ENCODE data around the gene SPATA6L. TPM values are rescaled to one million over a fixed set of nuclear protein-coding genes. Genes with fewer than 3 reads are reported as not detected.

The SPATA6L gene
- total and polyA plus RNA-seq, 2 of the 13 experiments (the other 11 are each of a cell fraction or from before 2014, with no cell fraction given), result 1.1 to 1.9 TPM

GRCh38 chr9:4679268-4680172 lies 13.2 kb upstream of the SPATA6L start, which contains the start of gene CDC37L1 (continued):
- TF ChIP-seq, protein P1, sequence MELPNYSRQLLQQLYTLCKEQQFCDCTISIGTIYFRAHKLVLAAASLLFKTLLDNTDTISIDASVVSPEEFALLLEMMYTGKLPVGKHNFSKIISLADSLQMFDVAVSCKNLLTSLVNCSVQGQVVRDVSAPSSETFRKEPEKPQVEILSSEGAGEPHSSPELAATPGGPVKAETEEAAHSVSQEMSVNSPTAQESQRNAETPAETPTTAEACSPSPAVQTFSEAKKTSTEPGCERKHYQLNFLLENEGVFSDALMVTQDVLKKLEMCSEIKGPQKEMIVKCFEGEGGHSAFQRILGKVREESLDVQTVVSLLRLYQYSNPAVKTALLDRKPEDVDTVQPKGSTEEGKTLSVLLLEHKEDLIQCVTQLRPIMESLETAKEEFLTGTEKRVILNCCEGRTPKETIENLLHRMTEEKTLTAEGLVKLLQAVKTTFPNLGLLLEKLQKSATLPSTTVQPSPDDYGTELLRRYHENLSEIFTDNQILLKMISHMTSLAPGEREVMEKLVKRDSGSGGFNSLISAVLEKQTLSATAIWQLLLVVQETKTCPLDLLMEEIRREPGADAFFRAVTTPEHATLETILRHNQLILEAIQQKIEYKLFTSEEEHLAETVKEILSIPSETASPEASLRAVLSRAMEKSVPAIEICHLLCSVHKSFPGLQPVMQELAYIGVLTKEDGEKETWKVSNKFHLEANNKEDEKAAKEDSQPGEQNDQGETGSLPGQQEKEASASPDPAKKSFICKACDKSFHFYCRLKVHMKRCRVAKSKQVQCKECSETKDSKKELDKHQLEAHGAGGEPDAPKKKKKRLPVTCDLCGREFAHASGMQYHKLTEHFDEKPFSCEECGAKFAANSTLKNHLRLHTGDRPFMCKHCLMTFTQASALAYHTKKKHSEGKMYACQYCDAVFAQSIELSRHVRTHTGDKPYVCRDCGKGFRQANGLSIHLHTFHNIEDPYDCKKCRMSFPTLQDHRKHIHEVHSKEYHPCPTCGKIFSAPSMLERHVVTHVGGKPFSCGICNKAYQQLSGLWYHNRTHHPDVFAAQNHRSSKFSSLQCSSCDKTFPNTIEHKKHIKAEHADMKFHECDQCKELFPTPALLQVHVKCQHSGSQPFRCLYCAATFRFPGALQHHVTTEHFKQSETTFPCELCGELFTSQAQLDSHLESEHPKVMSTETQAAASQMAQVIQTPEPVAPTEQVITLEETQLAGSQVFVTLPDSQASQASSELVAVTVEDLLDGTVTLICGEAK (IDR thresholded peaks at IDR 0.05), result peak; percentile 60
- TF ChIP-seq, protein P1 (CRISPR knock-in tag; IDR thresholded peaks at IDR 0.05), result no peak; the same call in 1 of the 2 replicates
- TF ChIP-seq SNRNP70 (IDR thresholded peaks at IDR 0.05; ENCODE audit: low read depth, low read length), result no peak
- peak; percentile 72; the same call in 1 of the 2 replicates for TF ChIP-seq GFI1 (CRISPR knock-in tag; IDR thresholded peaks at IDR 0.05; ENCODE audit: borderline replicate concordance)
- TF ChIP-seq, protein P2, sequence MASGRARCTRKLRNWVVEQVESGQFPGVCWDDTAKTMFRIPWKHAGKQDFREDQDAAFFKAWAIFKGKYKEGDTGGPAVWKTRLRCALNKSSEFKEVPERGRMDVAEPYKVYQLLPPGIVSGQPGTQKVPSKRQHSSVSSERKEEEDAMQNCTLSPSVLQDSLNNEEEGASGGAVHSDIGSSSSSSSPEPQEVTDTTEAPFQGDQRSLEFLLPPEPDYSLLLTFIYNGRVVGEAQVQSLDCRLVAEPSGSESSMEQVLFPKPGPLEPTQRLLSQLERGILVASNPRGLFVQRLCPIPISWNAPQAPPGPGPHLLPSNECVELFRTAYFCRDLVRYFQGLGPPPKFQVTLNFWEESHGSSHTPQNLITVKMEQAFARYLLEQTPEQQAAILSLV (CRISPR knock-in tag; IDR thresholded peaks at IDR 0.05; ENCODE audit: borderline replicate concordance), result peak; percentile 36; the same call in 1 of the 2 replicates
- peak; percentile 91; the same call in 1 of the 2 replicates for TF ChIP-seq ARNT2 (CRISPR knock-in tag; IDR thresholded peaks at IDR 0.05; ENCODE audit: low read depth)
- TF ChIP-seq TARDBP (CRISPR knock-in tag; IDR thresholded peaks at IDR 0.05), result peak; percentile 61; the same call in 1 of the 2 replicates
- TF ChIP-seq TEAD3 (CRISPR knock-in tag; optimal IDR thresholded peaks at IDR 0.05; ENCODE audit: borderline replicate concordance), result peak; percentile 71
- TF ChIP-seq SP2 (CRISPR knock-in tag; IDR thresholded peaks at IDR 0.05), result peak; percentile 56
- TF ChIP-seq NR1H2 (CRISPR knock-in tag; IDR thresholded peaks at IDR 0.05; ENCODE audit: borderline replicate concordance, low read depth), result no peak
- TF ChIP-seq RBM39 (IDR thresholded peaks at IDR 0.05; ENCODE audit: low read depth, low read length, poor library complexity, severe bottlenecking), result peak; percentile 96
- peak; percentile 82 for TF ChIP-seq KLF11 (CRISPR knock-in tag; IDR thresholded peaks at IDR 0.05)
- TF ChIP-seq SALL2 (CRISPR knock-in tag; IDR thresholded peaks at IDR 0.05), result peak; percentile 91
- TF ChIP-seq TAF15 (IDR thresholded peaks at IDR 0.05; ENCODE audit: low read depth, low read length, poor library complexity, severe bottlenecking), result peak; percentile 80
- peak; percentile 61 for TF ChIP-seq CBFB (CRISPR knock-in tag; IDR thresholded peaks at IDR 0.05)
- TF ChIP-seq ZNF761 (CRISPR knock-in tag; conservative IDR thresholded peaks at IDR 0.05), result no peak

All from HepG2 (cell line).